C4-2B (cell line): Measurements from ENCODE around the gene SYTL1.

Experiments used
- CTCF ChIP-seq: fragments of 450-650 bp; conservative IDR thresholded peaks from 2 replicates; pipeline ENCODE4 v1.5.1; 2017; ENCODE audit warnings: mild to moderate bottlenecking
- ZFX ChIP-seq: fragments of 450-650 bp; IDR thresholded peaks from 2 replicates; pipeline ENCODE4 v1.6.1; 2017

GRCh38 chr1:27397110-27397509, 55.3 kb downstream of the SYTL1 start:
- TF ChIP-seq CTCF (no peak), ZFX (no peak)
